Peyer's patch (tissue), 4 donors: ENCODE measurements around the gene TINAG. TPM values are rescaled to one million over a fixed set of nuclear protein-coding genes. Genes with fewer than 3 reads are reported as not detected.

Experiments used
- DNase-seq, 3 donors: peaks; one replicate each; pipeline ENCODE4 v3.0.0-alpha.2; 2017 to 2019
- H3K27ac ChIP-seq, 4 donors: fragments of 200-600 bp; sonication (generic); one replicate each; pipeline ENCODE4 v1.5.1; 2016 to 2019
- H3K27me3 ChIP-seq, 2 donors: fragments of 200-600 bp; sonication (generic); one replicate each; pipeline ENCODE4 v1.5.1; 2019
- H3K36me3 ChIP-seq, 3 donors: fragments of 200-600 bp; sonication (generic); one replicate each; pipeline ENCODE4 v1.5.1; 2016 to 2019
- H3K4me1 ChIP-seq, 4 donors: fragments of 200-600 bp; sonication (generic); one replicate each; pipeline ENCODE4 v1.5.1; 2016 to 2019
- H3K4me3 ChIP-seq, 4 donors: fragments of 200-600 bp; sonication (generic); 1 replicate in 3 of 4; 2 replicates in 1 of 4; pipeline ENCODE4 v1.5.1; 2016 to 2019; ENCODE audit warnings: mild to moderate bottlenecking in 1 of 4
- H3K9me3 ChIP-seq, 4 donors: fragments of 200-600 bp; sonication (generic); one replicate each; pipeline ENCODE4 v1.5.1; 2016 to 2019; ENCODE audit warnings: mild to moderate bottlenecking in 1 of 4
- CTCF ChIP-seq, 6 experiments: fragments of 450-650 bp in 4 of 6; fragments of 200-600 bp in 2 of 6; sonication (generic) in 1 of 6; IDR thresholded peaks; one replicate each; pipeline ENCODE4 v1.5.1; 2017 to 2019; ENCODE audit warnings: antibody characterized with exemption in 6 of 6, mild to moderate bottlenecking in 3 of 6, moderate library complexity in 1 of 6
- POLR2A ChIP-seq, 2 donors: fragments of 450-650 bp; IDR thresholded peaks; one replicate each; pipeline ENCODE4 v1.5.1; 2017; ENCODE audit warnings: antibody characterized with exemption in 2 of 2, mild to moderate bottlenecking in 2 of 2, moderate library complexity in 2 of 2
- total RNA-seq, 4 donors: library from RNA; depleted of rRNA; stranded (reverse); fragments of >200 nt; gene quantifications; one replicate each; pipeline ENCODE4 v1.1.0, GENCODE V29; 2016

Gene TINAG
- total RNA-seq, 4 donors from 2014 or later: 2.5 to 95.8 (median 62.5) TPM

- no peaks in the 10 kb centered on the region for H3K4me1 ChIP-seq
- TF ChIP-seq POLR2A (IDR thresholded peaks at IDR 0.05) (no peak), CTCF (IDR thresholded peaks at IDR 0.05) (no peak)
- no peak for DNase-seq
- H3K36me3 ChIP-seq: no peaks in the 10 kb centered on the region
- H3K9me3 ChIP-seq: peaks cover 0 to under 1% (median 0%) of the 10 kb centered on the region in 4 donors
- no peak overlapping the region for H3K4me3 ChIP-seq
- H3K27ac ChIP-seq: no peak overlapping the region
- H3K27me3 ChIP-seq: no peaks in the 10 kb centered on the region
Observed at GRCh38 chr6:54335871-54336270, 27.6 kb downstream of the TINAG start.

GRCh38 chr6:54353975-54354374, 45.7 kb downstream of the TINAG start:
- Histone ChIP-seq H3K9me3 (no peaks in the 10 kb centered on the region), H3K4me3 (no peak overlapping the region), H3K36me3 (no peaks in the 10 kb centered on the region), H3K27ac (no peak overlapping the region), H3K4me1 (no peaks in the 10 kb centered on the region), H3K27me3 (no peaks in the 10 kb centered on the region)
- no peak for DNase-seq
- no peak for TF ChIP-seq CTCF (IDR thresholded peaks at IDR 0.05)
- no peak for TF ChIP-seq POLR2A (IDR thresholded peaks at IDR 0.05)

- TF ChIP-seq CTCF (IDR thresholded peaks at IDR 0.05): no peak
- TF ChIP-seq POLR2A (IDR thresholded peaks at IDR 0.05): no peak
- no peaks in the 10 kb centered on the region for H3K36me3 ChIP-seq
- no peak for DNase-seq
- no peaks in the 10 kb centered on the region for H3K9me3 ChIP-seq
- no peaks in the 10 kb centered on the region for H3K27me3 ChIP-seq
- no peaks in the 10 kb centered on the region for H3K4me1 ChIP-seq
- no peak overlapping the region for H3K27ac ChIP-seq
- H3K4me3 ChIP-seq: no peak overlapping the region
Observed at GRCh38 chr6:54354608-54355007, 46.4 kb downstream of the TINAG start.

GRCh38 chr6:54357141-54357540, 48.9 kb downstream of the TINAG start:
- TF ChIP-seq CTCF (IDR thresholded peaks at IDR 0.05): no peak
- no peak for TF ChIP-seq POLR2A (IDR thresholded peaks at IDR 0.05)
- H3K4me3 ChIP-seq: no peak overlapping the region
- H3K27me3 ChIP-seq: no peaks in the 10 kb centered on the region

GRCh38 chr6:54361188-54361587, 52.9 kb downstream of the TINAG start:
- H3K27ac ChIP-seq: no peak overlapping the region
- no peak overlapping the region for H3K4me3 ChIP-seq
- no peaks in the 10 kb centered on the region for H3K27me3 ChIP-seq
- DNase-seq: peak in 1 of 3 donors; percentile 45
- no peaks in the 10 kb centered on the region for H3K4me1 ChIP-seq
- no peaks in the 10 kb centered on the region for H3K36me3 ChIP-seq
- TF ChIP-seq POLR2A (IDR thresholded peaks at IDR 0.05) (no peak), CTCF (IDR thresholded peaks at IDR 0.05) (no peak)
- H3K9me3 ChIP-seq: no peaks in the 10 kb centered on the region

More at GRCh38 chr6:54357141-54357540, 48.9 kb downstream of the TINAG start:
- Histone ChIP-seq H3K9me3 (no peaks in the 10 kb centered on the region), H3K4me1 (no peaks in the 10 kb centered on the region), H3K36me3 (no peaks in the 10 kb centered on the region), H3K27ac (no peak overlapping the region)
- no peak for DNase-seq

GRCh38 chr6:54361734-54362133, 53.5 kb downstream of the TINAG start:
- no peaks in the 10 kb centered on the region for H3K4me1 ChIP-seq
- no peak for TF ChIP-seq CTCF (IDR thresholded peaks at IDR 0.05)
- no peak for TF ChIP-seq POLR2A (IDR thresholded peaks at IDR 0.05)
- H3K9me3 ChIP-seq: no peaks in the 10 kb centered on the region
- no peak for DNase-seq
- no peak overlapping the region for H3K27ac ChIP-seq
- no peak overlapping the region for H3K4me3 ChIP-seq
- no peaks in the 10 kb centered on the region for H3K36me3 ChIP-seq
- H3K27me3 ChIP-seq: no peaks in the 10 kb centered on the region
